ENCODE measurements around the gene OR4C12.
"Not testable (repeated sequence)": the region's sequence is repeated elsewhere in the genome, so short reads cannot be mapped to it uniquely, and the experiment has no call there.

The OR4C12 gene

DNA sequence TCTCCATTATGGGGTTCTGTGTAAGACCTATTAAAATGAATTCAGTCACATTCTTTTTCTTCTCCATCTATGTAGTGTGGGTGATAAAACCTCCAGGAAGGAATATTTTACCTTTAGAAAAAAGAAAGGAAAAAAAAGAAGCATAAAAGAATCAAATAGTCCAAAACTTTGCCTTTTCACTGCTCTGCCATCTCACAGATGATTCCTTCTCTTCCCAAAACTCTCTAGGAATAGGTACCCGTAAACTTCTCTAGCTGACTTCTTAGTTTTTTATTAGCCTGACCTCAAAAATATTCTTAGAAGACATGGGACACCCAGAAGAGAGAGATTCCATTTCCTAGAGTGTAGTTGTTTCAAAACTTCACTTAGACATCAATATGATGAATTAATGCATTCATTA lies at the start of gene OR4C12:
Gene OR4C12, minus strand, starts transcription at position 101 of the 400 bp plus-strand sequence. Its CDS starts 34 bp downstream, at position 67.
- DNase-seq, result not testable (repeated sequence)

DNA sequence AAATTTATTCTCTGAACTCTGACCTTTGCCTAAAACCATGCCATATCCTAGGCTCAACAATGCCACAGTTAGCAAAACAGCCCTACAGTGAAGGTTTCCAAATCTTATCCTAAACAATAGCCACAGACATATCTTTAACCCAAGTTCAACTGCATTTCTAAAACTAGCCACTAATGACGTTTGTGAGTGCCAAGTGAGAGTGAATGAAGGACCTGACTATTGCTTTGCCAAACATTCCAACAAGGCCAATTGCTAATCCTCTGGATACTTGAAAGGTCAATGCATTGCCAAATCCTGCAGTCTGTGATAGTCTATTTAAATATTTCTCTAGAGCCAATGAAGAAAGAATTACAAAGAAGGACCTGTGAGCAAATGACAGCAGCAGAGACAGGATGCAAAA lies 47.9 kb upstream of the OR4C12 start:
- no peak for DNase-seq

DNA sequence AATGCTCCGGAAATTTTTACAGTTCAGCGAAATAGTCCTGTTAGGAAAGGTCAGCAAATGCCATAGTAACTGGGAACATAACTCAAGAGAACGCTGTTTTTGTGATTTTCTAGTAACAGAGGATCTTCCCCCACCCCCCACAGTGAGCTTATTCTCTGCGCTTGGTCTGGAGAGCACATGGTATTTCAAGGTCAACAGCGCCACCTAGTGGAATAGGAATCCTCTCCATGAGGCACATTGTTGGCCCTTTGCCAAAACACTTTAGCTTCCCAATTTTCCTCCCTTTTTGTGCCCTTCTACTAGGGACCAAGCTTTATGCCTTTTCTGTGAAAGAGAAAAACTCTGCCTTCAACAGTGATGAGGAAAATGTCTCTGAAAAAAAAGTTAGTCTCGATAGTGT lies 13.2 kb upstream of the OR4C12 start:
- DNase-seq, result peak; percentile 8

DNA sequence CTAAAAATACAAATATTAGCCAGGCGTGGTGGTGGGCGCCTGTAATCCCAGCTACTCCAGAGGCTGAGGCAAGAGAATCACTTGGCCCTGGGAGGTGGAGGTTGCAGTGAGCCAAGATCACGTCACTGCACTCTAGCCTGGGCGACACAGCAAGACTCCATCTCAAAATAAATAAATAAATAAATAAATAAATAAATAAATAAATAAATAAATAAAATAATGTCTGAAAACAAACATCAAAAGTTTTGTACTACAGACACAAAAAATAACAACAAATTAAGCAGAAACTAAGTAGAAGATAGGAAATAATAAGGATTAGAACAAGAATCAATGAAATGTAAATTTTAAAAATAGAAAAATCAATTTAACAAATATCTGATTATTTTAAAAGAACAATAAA lies 8.9 kb downstream of the OR4C12 start:
- DNase-seq, result not testable (repeated sequence)

DNA sequence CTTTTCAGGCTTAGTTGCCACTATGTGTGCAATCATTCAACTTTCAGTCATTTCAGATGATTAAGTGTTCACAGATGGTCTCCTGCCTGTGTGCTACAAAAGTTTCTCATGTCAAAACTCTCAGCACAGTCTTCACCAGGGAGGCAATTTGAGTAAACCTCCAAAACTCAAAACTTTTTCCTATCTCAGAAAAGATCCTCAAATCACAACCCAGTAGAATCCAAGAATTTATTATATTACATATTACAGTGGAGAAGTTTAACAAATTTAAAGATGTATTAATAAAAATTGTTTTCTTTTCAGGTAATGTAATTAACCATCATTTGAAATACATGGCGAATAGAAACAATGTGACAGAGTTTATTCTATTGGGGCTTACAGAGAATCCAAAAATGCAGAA lies 30.2 kb downstream of the OR4C12 start, which contains the start of gene OR4C13:
Gene OR4C13, plus strand, starts transcription at position 301 of the 400 bp plus-strand sequence. Its CDS starts 32 bp downstream, at position 333.
- no peak for DNase-seq

DNA sequence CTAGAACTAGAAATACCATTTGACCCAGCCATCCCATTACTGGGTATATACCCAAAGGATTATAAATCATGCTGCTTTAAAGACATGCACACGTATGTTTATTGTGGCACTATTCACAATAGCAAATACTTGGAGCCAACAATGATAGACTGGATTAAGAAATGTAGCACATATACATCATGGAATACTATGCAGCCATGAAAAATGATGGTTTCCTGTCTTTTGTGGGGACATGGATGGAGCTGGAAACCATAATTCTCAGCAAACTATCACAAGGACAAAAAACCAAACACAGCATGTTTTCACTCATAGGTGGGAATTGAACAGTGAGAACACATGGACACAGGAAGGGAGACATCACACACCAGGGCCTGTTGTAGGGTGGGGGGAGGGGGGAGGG lies 33.6 kb downstream of the OR4C12 start:
- DNase-seq, result not testable (repeated sequence)
